ENCODE data around the gene PDE2A.

Gene PDE2A

GRCh38 chr11:72635309-72635915 lies 38.8 kb downstream of the PDE2A start:
- no peak for DNase-seq (ENCODE audit: low spot score)

GRCh38 chr11:72634472-72635095 lies 39.6 kb downstream of the PDE2A start:
- DNase-seq (ENCODE audit: low spot score): no peak

GRCh38 chr11:72634016-72634415 lies 40.2 kb downstream of the PDE2A start:
- DNase-seq (ENCODE audit: low spot score): no peak

GRCh38 chr11:72633068-72633467 lies 41.2 kb downstream of the PDE2A start:
- no peak for DNase-seq (ENCODE audit: low spot score)

- DNase-seq (ENCODE audit: low spot score): no peak
Measured at GRCh38 chr11:72631806-72632731, 42.2 kb downstream of the PDE2A start.

- DNase-seq (ENCODE audit: low spot score): peak; percentile 30
Measured at GRCh38 chr11:72630104-72630852, 43.9 kb downstream of the PDE2A start.

- no peak for DNase-seq (ENCODE audit: low spot score)
Measured at GRCh38 chr11:72629266-72629665, 45.0 kb downstream of the PDE2A start.

GRCh38 chr11:72627594-72628281 lies 46.5 kb downstream of the PDE2A start:
- no peak for DNase-seq (ENCODE audit: low spot score)

GRCh38 chr11:72626414-72626936 lies 47.7 kb downstream of the PDE2A start:
- no peak for DNase-seq (ENCODE audit: low spot score)

GRCh38 chr11:72625691-72626413 lies 48.4 kb downstream of the PDE2A start:
- DNase-seq (ENCODE audit: low spot score): no peak

- no peak for DNase-seq (ENCODE audit: low spot score)
Measured at GRCh38 chr11:72624496-72625201, 49.6 kb downstream of the PDE2A start.

GRCh38 chr11:72623052-72623451 lies 51.2 kb downstream of the PDE2A start:
- no peak for DNase-seq (ENCODE audit: low spot score)

- no peak for DNase-seq (ENCODE audit: low spot score)
Measured at GRCh38 chr11:72621008-72621610, 53.1 kb downstream of the PDE2A start.

GRCh38 chr11:72618803-72619202 lies 55.4 kb downstream of the PDE2A start:
- DNase-seq (ENCODE audit: low spot score): no peak

GRCh38 chr11:72617080-72617762 lies 57.0 kb downstream of the PDE2A start:
- no peak for DNase-seq (ENCODE audit: low spot score)

- no peak for DNase-seq (ENCODE audit: low spot score)
Measured at GRCh38 chr11:72616655-72617054, 57.6 kb downstream of the PDE2A start.

- no peak for DNase-seq (ENCODE audit: low spot score)
Measured at GRCh38 chr11:72615329-72615728, 58.9 kb downstream of the PDE2A start.

- DNase-seq (ENCODE audit: low spot score): no peak
Measured at GRCh38 chr11:72614381-72614780, 59.8 kb downstream of the PDE2A start.

GRCh38 chr11:72613977-72614376 lies 60.2 kb downstream of the PDE2A start:
- peak; percentile 85 for DNase-seq (ENCODE audit: low spot score)
